HG03139 (cell line): ENCODE data around the gene LMAN2.

Experiments
- ATAC-seq: cut with Tn5 transposase; IDR thresholded peaks from one replicate; pipeline ENCODE4 v1.9.1; 2021; ENCODE audit not compliant: unreplicated experiment

LMAN2 gene

GRCh38 chr5:177329883-177330282 lies 21.6 kb downstream of the LMAN2 start:
- no peak for ATAC-seq

GRCh38 chr5:177328545-177329231 lies 22.8 kb downstream of the LMAN2 start:
- no peak for ATAC-seq

GRCh38 chr5:177327539-177328522 lies 23.6 kb downstream of the LMAN2 start:
- no peak for ATAC-seq

- no peak for ATAC-seq
Observed at GRCh38 chr5:177325868-177326381, 25.5 kb downstream of the LMAN2 start.

- no peak for ATAC-seq
Observed at GRCh38 chr5:177320879-177321278, 30.6 kb downstream of the LMAN2 start.

GRCh38 chr5:177319913-177320588 lies 31.4 kb downstream of the LMAN2 start:
- no peak for ATAC-seq

GRCh38 chr5:177317959-177318377 lies 33.5 kb downstream of the LMAN2 start:
- no peak for ATAC-seq

GRCh38 chr5:177316005-177316404 lies 35.5 kb downstream of the LMAN2 start:
- no peak for ATAC-seq

- no peak for ATAC-seq
Observed at GRCh38 chr5:177315411-177315810, 36.1 kb downstream of the LMAN2 start.

GRCh38 chr5:177314376-177315342 lies 36.8 kb downstream of the LMAN2 start:
- ATAC-seq = no peak

- no peak for ATAC-seq
Observed at GRCh38 chr5:177313561-177314259, 37.8 kb downstream of the LMAN2 start.

- peak; percentile 1 for ATAC-seq
Observed at GRCh38 chr5:177312649-177313181, 38.8 kb downstream of the LMAN2 start.

GRCh38 chr5:177311723-177312648 lies 39.5 kb downstream of the LMAN2 start, which contains the start of gene MXD3:
Gene MXD3, minus strand, starts transcription at chr5:177311898. Its CDS starts 68 bp downstream, at chr5:177311830.
- peak; percentile 80 for ATAC-seq

GRCh38 chr5:177311392-177311722 lies 40.1 kb downstream of the LMAN2 start:
- no peak for ATAC-seq

- ATAC-seq = no peak
Observed at GRCh38 chr5:177310757-177311391, 40.6 kb downstream of the LMAN2 start.

GRCh38 chr5:177310332-177310731 lies 41.1 kb downstream of the LMAN2 start:
- ATAC-seq = no peak

GRCh38 chr5:177309351-177310191 lies 41.9 kb downstream of the LMAN2 start:
- no peak for ATAC-seq
